AG08395 (cell line): ENCODE results near the gene SOX6.

Experiments used
- DNase-seq: peaks from one replicate; pipeline ENCODE4 v3.0.0; 2012; ENCODE audit warnings: mixed read lengths, low spot score

Gene SOX6

DNA sequence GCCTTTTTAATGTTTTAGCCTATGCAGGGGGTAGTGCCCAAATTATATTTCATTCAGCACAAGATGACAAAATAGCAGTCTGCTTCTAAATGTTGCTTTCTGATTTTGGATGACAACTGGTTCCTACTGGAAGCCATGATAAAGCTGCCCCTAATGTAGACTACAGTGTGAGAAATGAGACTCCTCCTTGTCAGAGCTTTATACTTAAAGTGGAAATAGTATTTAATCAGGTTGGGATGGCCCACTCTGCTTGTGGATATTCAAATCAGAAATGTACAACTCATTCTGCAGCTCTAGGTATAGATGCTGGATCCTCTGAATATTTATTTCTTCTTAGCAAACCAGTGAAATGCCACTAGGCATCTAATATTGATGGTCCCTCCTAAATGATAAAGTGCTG, 171.3 kb downstream of the SOX6 start:
- no peak for DNase-seq

DNA sequence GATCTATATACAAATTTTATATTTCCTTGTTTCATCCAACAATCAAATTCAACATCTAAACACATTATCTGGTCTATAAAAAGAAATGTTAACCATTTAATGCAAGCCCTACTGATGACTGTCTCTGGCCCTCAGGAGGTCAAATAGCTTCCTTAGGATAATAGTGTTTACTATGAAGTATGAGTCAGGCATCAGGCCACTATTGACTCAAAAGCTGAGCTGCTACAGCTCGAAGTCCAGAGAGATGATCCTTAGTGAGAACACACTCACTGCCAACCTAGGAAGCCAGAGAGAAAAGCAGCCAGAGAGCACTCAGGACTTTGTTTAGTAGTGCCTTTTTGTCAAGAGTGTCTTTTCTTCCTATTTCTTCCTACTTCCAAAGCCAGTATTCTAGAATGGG, 171.8 kb downstream of the SOX6 start:
- peak; percentile 22 for DNase-seq

DNA sequence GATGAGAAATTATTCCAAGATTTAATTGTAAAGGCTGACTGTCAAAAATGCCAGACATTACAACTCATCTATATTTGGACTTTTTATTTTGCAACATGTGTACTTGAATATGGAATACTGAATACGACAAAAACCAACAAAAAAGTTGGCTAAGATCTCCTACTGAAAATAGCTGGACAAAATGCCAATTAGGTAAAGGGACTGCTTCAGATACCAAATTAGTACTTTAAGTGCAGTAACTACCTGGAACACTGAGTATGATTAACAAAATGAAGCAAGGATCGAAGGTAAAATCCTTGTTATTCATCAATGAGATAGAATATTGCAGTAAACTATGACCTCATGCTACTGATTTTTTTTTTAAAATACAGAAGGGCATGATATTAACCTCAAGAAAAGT, 173.8 kb downstream of the SOX6 start:
- DNase-seq, result no peak

DNA sequence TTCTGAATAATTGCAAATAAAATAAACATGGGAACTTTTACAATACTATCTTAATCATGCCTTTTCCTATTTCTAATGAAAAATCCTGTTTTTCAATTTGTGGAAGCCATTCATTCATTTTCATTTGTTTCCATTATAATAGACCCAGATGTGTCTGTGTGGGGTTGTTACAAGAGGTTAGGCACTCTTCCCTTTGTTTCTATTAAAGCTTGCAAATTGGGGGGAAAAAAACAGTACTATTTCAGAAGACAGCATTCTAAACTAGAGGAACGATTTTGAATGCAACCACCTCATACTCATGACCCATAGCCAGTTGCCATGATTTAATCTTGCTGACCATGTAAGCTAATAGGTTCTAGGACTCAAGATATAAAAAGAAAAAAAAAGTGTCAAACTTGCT, 175.5 kb downstream of the SOX6 start:
- DNase-seq, result no peak

DNA sequence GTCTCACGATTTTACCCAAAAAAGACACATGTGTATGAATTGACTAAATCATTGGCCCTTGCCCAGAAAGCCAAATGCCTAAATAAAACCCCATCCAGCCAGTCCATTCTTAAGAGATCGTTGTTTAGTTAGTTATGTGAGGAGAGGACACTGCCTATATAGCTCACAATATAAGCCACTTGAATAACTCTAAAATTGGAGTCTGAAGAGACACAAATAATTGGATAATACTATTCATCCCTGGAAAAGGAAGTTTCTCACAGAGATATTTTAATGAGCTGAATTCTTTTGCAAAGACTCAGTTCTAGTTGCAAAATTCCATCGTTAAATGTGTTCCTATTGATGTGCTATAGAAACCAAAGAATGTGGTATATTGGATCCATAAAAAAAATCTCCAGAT, 176.7 kb downstream of the SOX6 start:
- peak; percentile 6 for DNase-seq

DNA sequence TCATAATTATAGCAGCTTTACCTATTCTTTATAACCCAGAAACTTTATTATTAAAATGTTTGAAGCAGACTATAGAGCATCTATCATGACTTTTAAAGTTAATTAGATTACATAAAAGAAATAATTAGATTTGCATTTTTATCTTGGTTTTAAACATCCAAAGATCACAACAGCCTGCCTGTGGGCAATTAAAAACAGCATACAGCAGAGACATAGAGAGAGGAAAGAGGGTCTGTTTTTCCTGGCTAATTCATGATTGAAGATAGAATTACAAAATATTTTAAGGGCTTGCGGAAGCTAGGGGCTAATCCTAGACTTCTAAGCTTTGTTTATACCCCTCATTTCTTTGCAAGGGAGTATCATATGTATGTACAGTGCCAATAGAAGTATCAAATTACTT, 178.1 kb downstream of the SOX6 start:
- no peak for DNase-seq

DNA sequence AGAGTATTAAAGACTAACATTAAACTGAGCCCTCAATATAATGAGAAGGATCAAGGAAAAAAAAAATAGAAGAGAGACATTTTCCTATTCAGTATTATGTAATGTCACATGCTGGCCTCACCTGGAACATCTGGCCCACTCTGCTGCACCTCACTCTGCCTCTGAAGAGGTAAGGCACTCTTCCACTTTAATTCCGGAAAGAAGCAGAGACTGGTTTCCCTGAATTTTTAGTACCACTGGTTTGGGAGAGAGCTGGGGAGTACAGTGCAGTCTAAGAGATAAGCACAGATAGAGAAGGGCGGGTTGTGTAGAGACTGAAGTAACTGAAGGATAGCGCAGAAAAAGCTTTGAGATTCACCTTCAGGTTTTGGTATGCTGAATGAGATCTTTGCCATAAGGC, 178.7 kb downstream of the SOX6 start:
- no peak for DNase-seq

DNA sequence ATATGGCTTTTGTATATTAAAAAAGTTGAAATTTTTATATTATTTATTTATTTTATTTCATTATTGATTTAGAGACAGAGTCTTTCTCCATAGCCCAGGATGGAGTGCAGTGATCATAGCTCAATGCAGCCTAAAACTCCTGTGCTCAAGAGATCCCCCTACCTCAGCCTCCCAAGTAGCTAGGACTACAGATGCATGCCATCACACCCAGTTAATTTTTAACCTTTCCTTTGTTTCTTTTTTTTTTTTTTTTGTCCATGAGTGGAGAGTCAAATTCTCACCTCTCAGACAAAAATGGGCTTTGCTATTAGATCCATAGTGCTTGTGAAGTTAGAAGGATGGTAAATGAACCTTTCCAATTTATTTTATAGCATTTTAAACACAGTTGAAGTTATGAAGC, 182.5 kb downstream of the SOX6 start:
- DNase-seq, result no peak

DNA sequence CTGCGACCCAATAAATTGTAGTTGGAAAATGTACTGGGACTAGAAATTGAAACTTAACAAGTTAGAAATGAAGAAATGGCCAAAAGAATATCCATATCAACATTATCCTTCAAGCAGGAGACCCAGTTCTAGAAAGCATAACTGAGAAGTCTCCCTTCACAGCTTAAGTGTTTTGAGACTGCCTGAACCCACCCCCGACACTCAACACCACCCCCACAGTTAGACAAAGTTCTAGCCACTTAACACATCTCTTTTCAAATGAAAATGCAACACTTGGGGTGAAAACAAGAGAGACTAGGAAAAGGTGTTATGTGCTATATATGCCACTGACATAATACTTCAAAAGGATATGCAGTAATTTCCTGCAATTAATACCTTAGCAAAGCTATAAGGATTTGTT, 184.5 kb downstream of the SOX6 start:
- DNase-seq, result no peak

DNA sequence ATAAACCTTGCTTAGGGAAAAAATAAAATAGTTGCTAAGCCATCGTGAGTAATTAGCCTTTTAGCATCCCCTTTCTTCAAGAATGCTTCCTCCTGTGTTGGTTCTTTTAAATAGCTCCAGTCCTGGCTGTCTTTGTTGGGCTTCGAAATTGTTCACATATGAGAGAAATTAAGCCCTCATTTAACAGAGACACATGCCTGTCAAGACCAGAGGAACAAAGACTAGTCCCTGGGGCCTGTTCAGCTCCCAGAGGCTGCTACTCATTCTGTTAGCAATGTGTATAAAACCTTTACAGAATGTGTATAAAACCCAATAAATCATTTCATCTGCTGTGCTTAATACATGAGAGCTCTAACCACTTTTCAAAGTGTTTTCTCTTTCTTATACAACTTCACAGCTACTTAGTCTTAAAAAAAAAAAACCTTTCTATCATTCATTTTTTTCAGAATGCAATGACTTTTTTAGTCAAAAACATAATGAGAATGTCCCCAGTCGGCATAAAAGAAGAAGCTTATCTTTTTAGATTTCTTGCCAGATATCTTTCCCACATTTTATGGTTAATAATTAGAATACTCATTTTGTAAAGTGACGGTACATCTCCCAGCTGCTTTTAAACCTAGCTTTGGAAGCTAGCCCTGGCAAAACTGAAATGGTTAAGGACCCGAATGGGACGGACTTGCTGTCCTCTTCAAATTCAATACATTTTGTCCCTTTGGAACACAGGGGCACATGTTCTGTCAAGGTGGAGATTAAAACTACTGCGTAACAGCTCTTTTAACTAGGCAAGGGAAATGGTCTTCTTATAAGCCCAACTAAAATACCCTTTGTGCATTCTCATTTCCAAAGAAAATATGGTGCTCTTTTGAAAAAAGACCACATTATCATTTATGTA, 186.1 kb downstream of the SOX6 start:
- DNase-seq, result peak; percentile 3

DNA sequence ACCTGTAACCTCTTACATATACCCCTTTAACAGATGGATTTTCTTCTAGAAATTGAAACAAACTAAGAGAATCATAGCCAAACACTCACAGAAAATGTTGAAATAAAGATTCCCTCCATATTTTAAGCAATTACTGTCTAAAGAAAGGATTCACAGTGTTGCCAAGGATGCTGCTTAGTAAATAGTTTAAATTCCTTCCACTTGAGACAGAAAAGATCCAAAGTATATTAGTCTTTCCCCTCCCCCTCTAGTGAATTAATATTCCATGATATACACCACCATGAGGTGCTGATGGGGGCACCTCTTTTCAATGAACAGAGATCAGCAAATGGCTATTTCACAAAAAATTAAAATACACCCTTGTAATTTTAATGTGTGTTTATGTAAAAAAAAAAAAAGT, 186.8 kb downstream of the SOX6 start:
- DNase-seq, result peak; percentile 3

DNA sequence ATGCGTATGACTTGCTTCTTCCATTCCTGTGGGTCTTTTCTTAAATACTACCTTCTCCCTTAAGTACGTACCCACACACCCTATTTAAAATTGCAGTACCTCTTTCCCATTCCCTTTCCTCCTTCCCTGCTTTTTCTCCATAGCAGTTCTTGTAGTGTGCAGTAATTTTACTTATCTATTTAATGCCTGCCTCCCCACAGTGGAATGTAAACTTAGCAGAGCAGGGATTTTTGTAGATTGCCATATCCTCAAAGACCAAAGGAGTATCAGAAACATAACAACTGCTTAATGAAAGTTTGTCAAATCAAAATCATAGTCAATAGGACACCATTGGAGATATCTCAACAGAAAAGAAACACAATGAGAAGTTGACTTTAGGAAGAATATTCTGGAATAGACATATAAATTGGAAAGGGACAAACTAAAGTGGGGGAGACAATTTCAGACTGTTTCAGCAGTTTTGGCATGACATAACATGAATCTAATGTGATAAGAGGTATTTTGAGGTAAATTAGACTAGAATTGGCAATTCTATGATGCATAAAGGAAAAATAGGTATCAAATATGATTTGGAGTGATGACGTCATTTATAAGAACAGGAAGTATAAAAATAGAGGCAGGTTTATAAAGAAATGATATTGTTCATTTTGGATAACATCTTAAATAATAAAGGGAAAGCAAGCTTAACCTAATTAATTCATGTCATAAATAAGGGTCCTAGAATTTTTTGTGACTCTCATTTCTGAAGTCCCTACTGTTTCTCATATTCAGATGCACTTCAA, 188.4 kb downstream of the SOX6 start:
- DNase-seq, result no peak

DNA sequence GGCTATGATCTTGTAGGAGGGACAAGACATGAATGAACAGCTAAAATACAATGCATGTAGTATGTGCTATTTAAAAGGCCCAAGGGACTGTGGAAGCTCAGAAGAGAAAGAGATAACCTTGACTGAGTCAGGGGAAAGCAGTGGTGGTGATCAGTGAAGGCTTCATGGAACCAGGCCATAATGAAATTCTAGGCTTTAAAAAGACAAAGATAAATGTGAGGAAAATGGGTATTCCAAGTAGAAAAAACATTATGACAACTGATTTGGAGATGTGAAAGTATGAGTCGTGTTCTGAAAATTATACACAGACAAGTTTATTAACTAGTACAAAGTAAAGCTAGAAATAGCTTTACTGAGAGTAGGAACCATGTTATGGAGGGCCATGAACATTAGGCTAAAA, 189.8 kb downstream of the SOX6 start:
- DNase-seq, result no peak

DNA sequence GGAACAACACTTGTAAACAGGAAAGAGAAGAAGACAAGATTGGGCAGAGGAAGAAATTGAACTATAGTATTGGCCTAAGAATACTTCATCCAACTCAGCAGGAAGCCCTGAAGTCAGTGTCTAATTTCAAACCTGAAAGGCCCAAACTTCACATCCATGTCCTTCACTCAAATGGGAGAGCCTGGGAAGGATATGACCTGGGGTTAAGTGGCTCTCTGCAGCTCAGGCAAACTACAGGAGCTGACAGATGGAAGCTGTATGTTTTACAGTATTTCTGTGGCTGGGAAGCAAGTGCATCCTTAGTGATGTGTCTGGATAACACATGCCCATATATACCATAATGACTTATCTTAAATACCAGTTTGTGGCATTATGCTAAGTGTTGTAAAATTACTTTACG, 196.2 kb downstream of the SOX6 start:
- no peak for DNase-seq

DNA sequence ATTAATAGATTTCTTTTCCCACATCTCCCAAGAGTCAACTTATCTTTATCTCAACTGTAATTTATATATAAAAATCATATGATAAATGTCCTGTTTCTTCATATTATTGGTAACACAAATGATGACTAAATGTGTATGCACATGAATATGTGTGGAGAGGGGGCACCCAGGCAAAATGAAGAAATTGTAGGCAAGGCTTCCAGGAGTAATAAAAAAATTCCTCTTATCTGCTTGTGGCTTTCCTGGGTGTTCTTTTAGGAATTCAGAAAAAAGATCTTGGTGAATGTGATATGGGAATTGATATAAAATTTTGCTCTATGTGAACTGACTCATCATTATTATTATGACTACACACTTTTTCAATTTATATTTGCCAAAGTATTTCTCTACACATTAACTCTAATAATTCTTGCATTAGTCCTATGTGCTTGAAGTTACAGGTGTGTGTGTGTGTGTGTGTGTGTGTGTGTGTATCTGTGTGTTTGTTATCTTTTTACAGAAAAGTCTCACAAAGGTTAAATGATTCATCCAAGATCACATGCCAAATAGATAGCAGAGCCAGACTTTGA, 197.8 kb downstream of the SOX6 start:
- DNase-seq, result no peak

DNA sequence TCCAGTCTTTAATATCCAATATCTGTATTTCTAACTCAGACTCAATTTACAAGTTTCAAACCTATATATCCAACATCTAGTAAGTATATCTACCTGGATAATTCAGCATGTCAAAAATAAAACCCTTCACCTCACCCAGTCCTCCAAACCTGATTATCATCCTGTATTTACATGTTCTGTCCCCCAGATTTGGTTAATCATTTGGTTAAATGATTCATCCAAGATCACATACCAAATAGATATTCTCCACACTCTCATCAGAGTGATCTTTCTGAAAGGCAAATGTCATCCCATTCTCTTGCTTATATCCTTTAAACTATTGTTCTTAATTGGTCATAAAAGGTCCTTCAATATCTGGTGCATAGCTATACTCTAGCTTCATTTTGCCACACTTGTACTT, 199.0 kb downstream of the SOX6 start:
- no peak for DNase-seq

DNA sequence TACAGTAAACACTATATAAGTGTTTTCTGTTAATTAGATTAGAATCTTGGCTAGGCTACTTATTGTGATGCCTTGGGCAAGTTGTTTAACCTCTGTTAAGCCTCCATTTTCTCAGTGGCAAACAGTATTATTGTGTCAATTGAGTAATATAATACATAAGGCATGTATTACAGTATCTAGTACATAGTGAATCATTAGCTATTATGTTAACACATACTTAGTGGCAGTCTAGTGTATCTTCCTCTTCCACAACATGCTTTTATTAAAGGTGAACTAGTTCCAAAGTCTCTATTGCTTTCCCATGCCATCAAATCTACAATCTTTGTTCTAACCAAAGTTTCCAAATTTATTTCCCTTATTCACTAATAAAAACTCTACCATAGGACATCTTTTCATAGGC, 200.9 kb downstream of the SOX6 start:
- no peak for DNase-seq

DNA sequence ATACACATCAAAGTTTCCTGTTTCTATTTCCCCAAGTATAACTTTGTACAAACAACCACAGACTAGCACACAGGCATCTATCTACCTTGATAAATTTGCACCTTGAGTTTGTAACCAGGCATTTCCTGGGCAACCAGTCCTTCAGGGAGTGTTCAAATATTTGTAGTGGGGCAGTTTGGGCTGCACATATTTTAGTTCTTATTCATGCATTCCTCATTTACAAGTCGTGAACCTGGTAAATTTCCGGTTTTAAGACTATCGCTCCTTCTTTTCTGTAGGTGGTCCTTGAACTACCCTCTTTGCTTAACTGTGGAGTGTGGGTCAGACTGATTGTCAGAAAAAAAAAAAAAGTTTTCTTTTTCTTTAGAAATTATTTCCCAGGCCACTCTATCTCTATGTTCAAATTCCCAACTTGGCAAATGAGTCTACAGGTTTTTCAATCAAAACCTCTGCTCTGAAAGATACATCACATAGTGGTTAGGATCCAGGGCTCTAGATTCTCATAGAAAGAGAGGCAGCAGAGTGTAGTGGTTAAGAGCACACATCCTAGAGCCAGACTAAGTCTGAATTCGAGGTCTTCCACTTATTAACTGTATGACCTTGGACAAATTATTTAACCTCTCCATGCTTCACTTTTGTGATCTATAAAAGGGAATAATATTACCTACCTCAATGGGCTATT, 201.5 kb downstream of the SOX6 start:
- no peak for DNase-seq

DNA sequence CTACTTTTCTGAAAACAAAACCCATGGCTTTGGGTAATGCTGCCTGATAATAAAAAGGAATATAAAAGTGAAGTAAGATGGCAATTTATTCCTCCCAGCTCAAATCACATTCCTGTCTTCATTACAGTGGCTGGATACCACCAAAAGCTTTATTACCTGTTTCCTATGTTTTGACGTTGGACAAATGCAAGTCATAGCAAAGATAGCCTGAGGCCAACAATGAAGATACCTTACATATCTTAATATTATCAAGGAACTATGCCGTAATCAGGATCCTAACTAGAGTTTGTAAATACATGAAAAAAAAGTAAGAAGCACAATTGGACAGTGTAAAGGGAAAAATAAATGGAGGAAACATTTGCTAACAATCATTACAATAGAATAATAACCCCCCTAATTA, 202.4 kb downstream of the SOX6 start:
- DNase-seq, result no peak

DNA sequence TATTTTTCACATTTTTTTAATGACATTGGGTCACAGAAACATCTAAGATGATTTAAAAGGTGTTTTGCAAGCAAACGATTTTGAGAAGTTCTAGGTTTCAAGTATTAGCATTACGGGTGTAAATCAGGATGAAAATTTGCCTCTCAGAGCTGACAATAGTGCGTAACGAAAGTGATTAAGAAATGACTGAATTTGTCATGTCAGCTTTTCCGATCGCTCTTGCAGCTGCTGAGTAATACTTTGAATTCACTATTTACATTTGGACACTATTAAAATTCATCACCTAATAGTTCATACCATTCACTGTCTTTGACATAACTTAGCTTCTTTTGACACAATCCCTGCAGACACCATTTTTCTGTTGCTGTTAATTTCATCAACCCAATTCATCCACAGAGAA, 205.2 kb downstream of the SOX6 start:
- DNase-seq, result no peak

DNA sequence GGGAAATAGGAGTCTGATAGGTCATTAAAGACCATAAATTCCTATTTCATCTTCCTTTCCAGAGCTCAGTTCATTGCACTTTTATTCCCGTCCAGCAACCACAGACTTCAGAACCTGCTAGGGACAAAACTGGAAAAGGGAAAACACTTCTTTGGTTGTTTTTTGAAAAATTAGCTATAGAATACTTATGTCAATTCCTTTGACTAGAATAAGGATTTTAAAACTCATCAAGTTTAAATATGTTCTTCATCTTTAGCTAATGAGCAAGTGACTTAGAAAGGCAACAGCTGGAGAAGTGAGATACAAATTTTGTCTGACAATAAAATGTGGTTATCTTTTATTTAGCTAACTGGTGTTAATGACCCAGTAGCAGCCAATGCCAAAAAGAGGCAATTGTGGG, 206.9 kb downstream of the SOX6 start:
- DNase-seq, result no peak

DNA sequence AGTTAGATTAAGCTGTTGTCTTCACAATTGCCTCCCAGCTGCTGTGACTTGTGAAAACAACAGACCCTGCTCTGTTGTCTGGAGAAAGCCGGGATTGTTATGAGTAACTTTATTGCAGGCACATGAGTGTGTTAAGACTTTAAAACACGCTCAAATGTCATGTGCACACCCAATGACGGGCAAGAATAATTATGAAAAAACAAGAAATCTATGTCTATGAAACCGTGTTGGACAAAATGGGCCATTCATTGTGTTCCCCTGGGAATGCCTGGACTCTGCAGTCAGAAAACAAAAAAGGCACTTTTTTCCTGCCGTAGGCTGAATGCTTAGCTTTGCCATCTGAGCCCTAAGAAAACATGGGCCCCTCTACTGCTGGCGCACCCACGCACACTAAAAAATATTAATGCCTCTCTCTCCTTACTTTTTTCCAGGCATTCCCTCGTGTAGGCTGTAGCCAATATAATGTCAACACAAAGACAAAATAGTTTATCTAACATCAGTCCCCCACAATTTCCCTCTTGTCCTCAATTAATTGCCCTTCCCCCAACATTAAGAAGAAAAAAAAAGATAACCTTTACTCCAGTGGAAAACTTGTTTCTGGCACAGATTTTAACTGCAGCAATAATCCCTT, 207.9 kb downstream of the SOX6 start:
- DNase-seq, result no peak
